Liver (tissue), 9 donors: Measurements from ENCODE around the gene SP3. TPM values are rescaled to one million over a fixed set of nuclear protein-coding genes. Genes with fewer than 3 reads are reported as not detected.

Experiments used
- DNase-seq: peaks from one replicate; pipeline ENCODE4 v3.0.0-alpha.2; 2017; ENCODE audit warnings: low spot score
- H3K27ac ChIP-seq, 2 donors: one replicate each; pipeline ENCODE4 v1.7.0; 2013; ENCODE audit warnings: inconsistent platforms in 2 of 2, low read length in 2 of 2, control low read depth in 1 of 2, low read depth in 1 of 2, mild to moderate bottlenecking in 1 of 2
- H3K27me3 ChIP-seq, 4 donors: one replicate each; pipeline versions ENCODE4 v1.6.1 to v1.7.0; 2013; ENCODE audit warnings: low read length in 3 of 4, inconsistent platforms in 1 of 4, mild to moderate bottlenecking in 1 of 4, moderate library complexity in 1 of 4; ENCODE audit not compliant: control insufficient read depth in 4 of 4, insufficient read depth in 4 of 4
- H3K36me3 ChIP-seq, 4 donors: one replicate each; pipeline versions ENCODE4 v1.6.1 to v1.7.0; 2013; ENCODE audit warnings: low read length in 3 of 4, mild to moderate bottlenecking in 3 of 4, low read depth in 1 of 4, moderate library complexity in 1 of 4; ENCODE audit not compliant: control insufficient read depth in 4 of 4, insufficient read depth in 3 of 4
- H3K4me1 ChIP-seq, 4 donors: one replicate each; pipeline versions ENCODE4 v1.6.1 to v1.7.0; 2013; ENCODE audit warnings: low read length in 3 of 4, mild to moderate bottlenecking in 3 of 4, moderate library complexity in 1 of 4; ENCODE audit not compliant: control insufficient read depth in 4 of 4, insufficient read depth in 4 of 4
- H3K4me3 ChIP-seq, 3 donors: one replicate each; pipeline versions ENCODE4 v1.6.1 to v1.7.0; 2013; ENCODE audit warnings: low read length in 3 of 3, control low read depth in 1 of 3, low read depth in 1 of 3, mild to moderate bottlenecking in 1 of 3
- H3K9ac ChIP-seq, 2 donors: one replicate each; pipeline ENCODE4 v1.7.0; 2013; ENCODE audit warnings: low read length in 2 of 2, mild to moderate bottlenecking in 2 of 2, moderate library complexity in 2 of 2, control low read depth in 1 of 2, low read depth in 1 of 2
- H3K9me3 ChIP-seq, 4 donors: one replicate each; pipeline versions ENCODE4 v1.6.1 to v1.7.0; 2013; ENCODE audit warnings: low read length in 3 of 4; ENCODE audit not compliant: control insufficient read depth in 4 of 4
- FOXA1 ChIP-seq: IDR thresholded peaks from 2 replicates; pipeline ENCODE4 v1.6.1; 2016; ENCODE audit warnings: antibody characterized with exemption
- GABPA ChIP-seq, 2 donors: IDR thresholded peaks in 1 of 2; conservative IDR thresholded peaks in 1 of 2; 2 replicates each; pipeline ENCODE4 v1.6.1; 2016; ENCODE audit warnings: antibody characterized with exemption in 2 of 2, mild to moderate bottlenecking in 1 of 2, moderate library complexity in 1 of 2
- HNF4G ChIP-seq: IDR thresholded peaks from 2 replicates; pipeline ENCODE4 v1.6.1; 2016; ENCODE audit warnings: antibody characterized with exemption
- JUND ChIP-seq, 2 donors: IDR thresholded peaks; 2 replicates each; pipeline ENCODE4 v1.6.1; 2016; ENCODE audit warnings: antibody characterized with exemption in 2 of 2
- MAX ChIP-seq: IDR thresholded peaks from 2 replicates; pipeline ENCODE4 v1.6.1; 2016; ENCODE audit warnings: antibody characterized with exemption
- NR2F2 ChIP-seq: IDR thresholded peaks from 2 replicates; pipeline ENCODE4 v1.6.1; 2016; ENCODE audit warnings: antibody characterized with exemption
- RAD21 ChIP-seq, 2 donors: IDR thresholded peaks; 2 replicates each; pipeline ENCODE4 v1.6.1; 2016; ENCODE audit warnings: antibody characterized with exemption in 2 of 2, mild to moderate bottlenecking in 2 of 2
- REST ChIP-seq: IDR thresholded peaks from 2 replicates; pipeline ENCODE4 v1.6.1; 2016; ENCODE audit warnings: antibody characterized with exemption, mild to moderate bottlenecking
- SP1 ChIP-seq: IDR thresholded peaks from 2 replicates; pipeline ENCODE4 v1.6.1; 2018; ENCODE audit warnings: antibody characterized with exemption, mild to moderate bottlenecking
- TAF1 ChIP-seq: conservative IDR thresholded peaks from 2 replicates; pipeline ENCODE4 v1.6.1; 2016; ENCODE audit warnings: antibody characterized with exemption, mild to moderate bottlenecking
- ZBTB33 ChIP-seq: IDR thresholded peaks from 2 replicates; pipeline ENCODE4 v1.6.1; 2016; ENCODE audit warnings: antibody characterized with exemption
- WGBS: extraction: QIAGEN DNeasy Blood & Tissue Kit; methylation state at CpG from one replicate; pipeline ENCODE4 v1.1.7; 2013; 5-methylcytosine and 5-hydroxymethylcytosine counted together
- polyA plus RNA-seq, 2 donors: library from polyadenylated mRNA; stranded (reverse) in 1 of 2; unstranded in 1 of 2; fragments of 200-250 nt in 1 of 2; fragments of >200 nt in 1 of 2; fragmentation: Nextera tagmentation in 1 of 2; extraction: Ambion mirVana in 1 of 2; gene quantifications; one replicate each; pipeline versions ENCODE4 v1.2.1 to v1.2.3, GENCODE V29; 2013 to 2015
- total RNA-seq, 2 donors: library from RNA; depleted of rRNA; stranded (reverse); fragments of >200 nt; gene quantifications; one replicate each; pipeline ENCODE4 v1.2.3, GENCODE V29; 2014
- donor health status: healthy.
- donor health status: healthy.
- donor health status: healthy.
- donor health status: healthy.
- donor health status: healthy.

SP3 gene
- total and polyA plus RNA-seq, 4 donors: 10.0 to 83.7 (median 33.2) TPM

- no peak overlapping the region for H3K9ac ChIP-seq
- 75% methylated on average over 2 of the region's 2 CpGs for WGBS
- H3K9me3 ChIP-seq: no peaks in the 10 kb centered on the region
- TF ChIP-seq RAD21 (IDR thresholded peaks at IDR 0.05) (no peak), HNF4G (no peak), FOXA1 (no peak), NR2F2 (no peak)
- H3K4me1 ChIP-seq: peaks cover 6 to 51% (median 24%) of the 10 kb centered on the region in 4 donors
- no peaks in the 10 kb centered on the region for H3K27me3 ChIP-seq
- H3K36me3 ChIP-seq: peaks cover 9 to 24% (median 13%) of the 10 kb centered on the region in 4 donors
- H3K4me3 ChIP-seq: no peak overlapping the region
- no peak overlapping the region for H3K27ac ChIP-seq
- no peak for DNase-seq
Observed at GRCh38 chr2:173957517-173957916, 7.7 kb downstream of the SP3 start.

- 79% methylated on average over 3 of the region's 3 CpGs for WGBS
Observed at GRCh38 chr2:173956454-173956853, 8.7 kb downstream of the SP3 start.

GRCh38 chr2:173955867-173956266 lies 9.3 kb downstream of the SP3 start:
- Histone ChIP-seq H3K36me3 (peaks cover 9 to 24% (median 13%) of the 10 kb centered on the region in 4 donors), H3K9me3 (no peaks in the 10 kb centered on the region), H3K27ac (no peak overlapping the region), H3K27me3 (no peaks in the 10 kb centered on the region), H3K9ac (no peak overlapping the region), H3K4me1 (peaks cover 6 to 43% (median 17%) of the 10 kb centered on the region in 4 donors), H3K4me3 (no peak overlapping the region)
- TF ChIP-seq RAD21 (IDR thresholded peaks at IDR 0.05) (no peak), REST (no peak), JUND (IDR thresholded peaks at IDR 0.05) (no peak), MAX (no peak), FOXA1 (no peak), SP1 (no peak)
- 79% methylated on average over 2 of the region's 2 CpGs for WGBS
- DNase-seq: no peak

More at GRCh38 chr2:173956454-173956853, 8.7 kb downstream of the SP3 start:
- H3K4me1 ChIP-seq: peaks cover 6 to 46% (median 20%) of the 10 kb centered on the region in 4 donors
- H3K36me3 ChIP-seq: peaks cover 9 to 24% (median 13%) of the 10 kb centered on the region in 4 donors
- DNase-seq: no peak
- TF ChIP-seq ZBTB33: no peak
- no peak for TF ChIP-seq SP1
- no peak for TF ChIP-seq TAF1
- no peak for TF ChIP-seq GABPA (IDR thresholded peaks at IDR 0.05 in 1 of 2, conservative IDR thresholded peaks at IDR 0.05 in 1 of 2)
- H3K9me3 ChIP-seq: no peaks in the 10 kb centered on the region
- no peak overlapping the region for H3K27ac ChIP-seq
- no peak overlapping the region for H3K4me3 ChIP-seq
- H3K27me3 ChIP-seq: no peaks in the 10 kb centered on the region
- H3K9ac ChIP-seq: no peak overlapping the region
